ENCODE measurements around the gene TUBGCP5.
"Not testable (repeated sequence)": the region's sequence is repeated elsewhere in the genome, so short reads cannot be mapped to it uniquely, and the experiment has no call there.

Gene TUBGCP5

GRCh38 chr15:23041736-23042135, 2.4 kb upstream of the TUBGCP5 start:
- DNase-seq (ENCODE audit: low read depth in 2 of 2): not testable (repeated sequence)

- DNase-seq (ENCODE audit: low read depth in 2 of 2): no peak
Measured at GRCh38 chr15:23039917-23040281, 530 bp upstream of the TUBGCP5 start.

- DNase-seq (ENCODE audit: low read depth in 2 of 2): peak in 1 of 2 experiments; percentile 0
Measured at GRCh38 chr15:23038726-23039142, 635 bp downstream of the TUBGCP5 start.

- DNase-seq (ENCODE audit: low read depth in 2 of 2): peak in 1 of 2 experiments; percentile 3
Measured at GRCh38 chr15:23035964-23036566, 3.3 kb downstream of the TUBGCP5 start.

- no peak for DNase-seq (ENCODE audit: low read depth in 2 of 2)
Measured at GRCh38 chr15:23033979-23034378, 5.4 kb downstream of the TUBGCP5 start.

- no peak for DNase-seq (ENCODE audit: low read depth in 2 of 2)
Measured at GRCh38 chr15:23026218-23026617, 13.2 kb downstream of the TUBGCP5 start.

- DNase-seq (ENCODE audit: low read depth in 2 of 2): no peak
Measured at GRCh38 chr15:23022156-23022555, 17.2 kb downstream of the TUBGCP5 start.

- no peak for DNase-seq (ENCODE audit: low read depth in 2 of 2)
Measured at GRCh38 chr15:23014394-23015000, 24.9 kb downstream of the TUBGCP5 start.

GRCh38 chr15:23013681-23014080, 25.7 kb downstream of the TUBGCP5 start:
- no peak for DNase-seq (ENCODE audit: low read depth in 2 of 2)

- DNase-seq (ENCODE audit: low read depth in 2 of 2): not testable (repeated sequence)
Measured at GRCh38 chr15:23012616-23013015, 26.8 kb downstream of the TUBGCP5 start.

- DNase-seq (ENCODE audit: low read depth in 2 of 2): no peak
Measured at GRCh38 chr15:23003736-23004135, 35.6 kb downstream of the TUBGCP5 start.

GRCh38 chr15:23002920-23003319, 36.4 kb downstream of the TUBGCP5 start:
- no peak for DNase-seq (ENCODE audit: low read depth in 2 of 2)

- DNase-seq (ENCODE audit: low read depth in 2 of 2): no peak
Measured at GRCh38 chr15:22995795-22996194, 43.6 kb downstream of the TUBGCP5 start.

GRCh38 chr15:22992024-22992326, 47.4 kb downstream of the TUBGCP5 start:
- DNase-seq (ENCODE audit: low read depth in 2 of 2): no peak

- no peak for DNase-seq (ENCODE audit: low read depth in 2 of 2)
Measured at GRCh38 chr15:22989576-22990477, 49.5 kb downstream of the TUBGCP5 start.

GRCh38 chr15:22988811-22989210, 50.6 kb downstream of the TUBGCP5 start:
- DNase-seq (ENCODE audit: low read depth in 2 of 2): no peak

- DNase-seq (ENCODE audit: low read depth in 2 of 2): not testable (repeated sequence)
Measured at GRCh38 chr15:22981931-22982330, 57.4 kb downstream of the TUBGCP5 start.

GRCh38 chr15:22981051-22981840, 58.1 kb downstream of the TUBGCP5 start:
- DNase-seq (ENCODE audit: low read depth in 2 of 2): no peak

GRCh38 chr15:22980189-22981050, 58.9 kb downstream of the TUBGCP5 start, which contains the start of gene CYFIP1:
TSS of gene CYFIP1 (minus strand) at chr15:22980368. CDS start at chr15:22947285, 33,083 bp downstream.
- DNase-seq (ENCODE audit: low read depth in 2 of 2): peak; percentile 57 to 59

- DNase-seq (ENCODE audit: low read depth in 2 of 2): no peak
Measured at GRCh38 chr15:22979238-22980188, 59.9 kb downstream of the TUBGCP5 start.

Measured in fibroblast of skin of left biceps (primary cell).